HG03575 (cell line): Measurements from ENCODE around the gene CACNA1I.

Source experiments
- ATAC-seq: cut with Tn5 transposase; IDR thresholded peaks from one replicate; pipeline ENCODE4 v1.9.1; 2021; ENCODE audit not compliant: unreplicated experiment, insufficient number of reproducible peaks, low FRiP score; ENCODE audit errors: extremely low read depth

Gene CACNA1I

GRCh38 chr22:39592081-39593065, 21.8 kb downstream of the CACNA1I start:
- no peak for ATAC-seq

DNA sequence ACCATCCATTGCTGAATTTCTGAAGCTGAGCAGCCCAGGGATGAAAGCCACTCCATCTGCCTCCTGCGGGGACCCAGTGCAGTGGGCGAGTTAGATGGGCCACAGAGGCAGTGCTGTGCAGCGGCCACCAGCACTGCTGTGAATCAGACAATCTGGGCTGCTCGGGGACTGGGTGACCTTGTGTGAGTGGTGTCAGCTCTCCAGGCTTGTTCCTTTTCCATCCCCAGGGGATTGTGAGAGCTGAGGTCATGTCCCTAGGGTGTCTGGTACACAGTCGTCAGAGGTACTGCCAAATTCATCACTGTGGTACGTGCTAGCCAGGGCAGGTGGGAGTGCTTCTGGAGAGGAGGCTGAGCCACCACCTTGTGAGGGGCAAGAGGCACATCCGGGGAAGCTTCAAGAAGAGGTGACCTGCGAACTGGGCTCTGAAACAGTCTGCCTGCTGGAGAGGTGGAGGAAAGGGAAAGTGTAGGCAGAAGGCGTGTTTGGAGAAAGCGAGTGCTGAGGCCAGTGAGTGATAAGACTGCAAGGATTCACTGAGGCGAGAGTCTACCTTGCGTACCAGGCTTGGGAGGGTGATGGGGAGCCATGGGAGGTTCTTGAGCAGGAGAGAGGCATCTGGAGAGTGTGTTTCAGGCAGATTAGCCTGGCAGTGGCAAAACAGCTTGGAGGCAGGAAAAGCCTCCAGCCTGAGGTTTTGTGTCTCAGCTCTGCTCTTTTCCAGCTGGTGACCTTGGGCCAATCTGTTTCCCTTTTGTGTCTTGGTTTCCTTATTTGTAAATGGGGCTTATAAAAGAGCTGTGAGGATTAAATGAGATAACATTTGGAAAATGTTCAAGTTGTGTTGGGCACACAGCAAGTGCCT, 22.7 kb downstream of the CACNA1I start:
- ATAC-seq, result no peak

- ATAC-seq, result no peak
These were observed 23.4 kb downstream of the CACNA1I start for GRCh38 chr22:39593931-39594285.

DNA sequence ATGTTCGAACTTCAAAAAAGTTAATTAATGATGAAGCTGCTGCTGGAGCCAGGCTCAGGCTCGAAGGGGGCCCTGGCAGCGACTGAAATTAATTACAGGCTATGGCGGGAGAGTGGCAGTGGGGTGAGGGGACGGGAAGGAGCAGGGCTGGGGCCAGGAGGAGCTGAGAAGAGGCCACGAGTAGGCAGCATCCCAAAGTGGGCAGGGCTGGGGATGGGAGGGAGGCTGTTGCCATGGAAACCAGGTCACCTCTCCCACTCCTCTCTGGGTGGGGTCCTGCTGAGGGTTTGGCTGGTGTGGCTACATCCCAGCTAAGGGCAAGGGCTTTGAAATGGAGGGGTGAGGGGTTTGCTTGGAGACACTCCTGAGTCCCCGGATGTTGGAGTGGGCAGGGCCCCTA, 23.9 kb downstream of the CACNA1I start:
- no peak for ATAC-seq

DNA sequence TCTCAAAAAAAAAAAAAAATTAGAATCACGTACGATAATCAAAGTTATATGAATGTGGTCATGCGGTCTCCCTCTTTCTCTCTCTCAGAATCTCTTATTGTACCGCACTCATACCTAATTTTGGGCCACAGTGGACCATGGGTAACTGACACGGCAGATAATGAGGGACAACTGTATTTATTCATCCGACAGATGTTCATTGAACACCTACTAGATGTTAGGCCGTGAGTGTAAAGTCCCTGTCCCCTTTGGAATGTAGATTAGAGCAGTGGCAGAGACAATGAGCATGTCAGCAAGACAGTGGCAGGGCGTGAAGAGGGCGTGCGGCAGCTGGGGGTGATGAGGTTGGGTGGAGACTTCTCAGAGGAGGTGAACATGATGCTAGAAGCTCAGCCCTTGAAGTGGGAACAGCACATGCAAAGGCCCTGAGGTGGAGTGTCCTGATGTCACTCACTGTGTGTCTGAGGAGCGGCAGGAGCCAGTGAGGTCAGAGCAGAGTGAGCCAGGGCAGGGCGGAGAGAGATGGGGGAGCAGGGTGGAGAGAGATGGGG, 25.1 kb downstream of the CACNA1I start:
- ATAC-seq, result no peak

DNA sequence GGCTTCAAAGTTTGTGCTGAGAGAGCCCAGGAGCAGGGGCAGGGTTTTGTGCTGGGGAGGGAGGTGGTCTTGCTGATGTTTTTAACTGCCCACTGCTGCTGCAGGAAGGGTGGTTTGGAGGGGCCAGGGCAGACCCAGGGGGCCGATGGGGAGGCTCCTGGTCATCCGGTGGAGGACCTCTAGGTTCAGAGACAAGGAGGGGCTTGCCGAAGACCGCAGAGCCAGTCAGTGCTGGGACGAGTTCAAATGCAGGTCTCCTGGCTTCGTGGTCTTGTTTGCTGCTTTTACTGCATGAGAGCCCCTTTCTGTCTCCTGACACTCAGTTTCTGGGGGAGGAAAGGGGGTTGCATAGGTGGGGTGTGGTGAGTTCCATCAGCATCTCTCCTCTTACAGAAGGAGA, 26.0 kb downstream of the CACNA1I start:
- no peak for ATAC-seq

- no peak for ATAC-seq
These were observed 26.8 kb downstream of the CACNA1I start for GRCh38 chr22:39597236-39597869.

- no peak for ATAC-seq
These were observed 27.7 kb downstream of the CACNA1I start for GRCh38 chr22:39598017-39598965.

- no peak for ATAC-seq
These were observed 30.1 kb downstream of the CACNA1I start for GRCh38 chr22:39600491-39601179.

GRCh38 chr22:39601180-39601535, 30.6 kb downstream of the CACNA1I start:
- no peak for ATAC-seq

- no peak for ATAC-seq
These were observed 32.8 kb downstream of the CACNA1I start for GRCh38 chr22:39603345-39603744.

GRCh38 chr22:39610246-39610645, 39.7 kb downstream of the CACNA1I start:
- no peak for ATAC-seq

- no peak for ATAC-seq
These were observed 40.2 kb downstream of the CACNA1I start for GRCh38 chr22:39610766-39611165.

DNA sequence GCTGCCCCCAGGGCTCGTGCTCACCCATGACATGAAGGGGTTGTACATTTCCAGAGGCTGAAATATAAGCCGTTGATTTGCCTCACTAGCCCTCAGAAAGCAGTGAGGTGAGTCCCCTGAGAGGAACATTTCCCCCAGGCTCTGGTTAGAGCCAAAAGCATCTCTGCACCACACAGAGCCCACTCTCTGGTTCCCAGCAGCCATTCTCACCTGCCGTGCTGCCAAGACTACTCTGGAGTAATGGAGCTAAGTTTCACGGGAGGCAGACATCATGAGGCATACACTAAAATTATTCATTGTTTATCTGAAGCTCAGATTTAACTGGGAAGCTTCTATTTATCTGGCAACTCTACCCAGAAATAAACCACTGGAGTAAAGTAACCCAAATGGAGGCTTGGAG, 40.8 kb downstream of the CACNA1I start:
- ATAC-seq, result no peak

- ATAC-seq, result no peak
These were observed 42.4 kb downstream of the CACNA1I start for GRCh38 chr22:39612811-39613548.

DNA sequence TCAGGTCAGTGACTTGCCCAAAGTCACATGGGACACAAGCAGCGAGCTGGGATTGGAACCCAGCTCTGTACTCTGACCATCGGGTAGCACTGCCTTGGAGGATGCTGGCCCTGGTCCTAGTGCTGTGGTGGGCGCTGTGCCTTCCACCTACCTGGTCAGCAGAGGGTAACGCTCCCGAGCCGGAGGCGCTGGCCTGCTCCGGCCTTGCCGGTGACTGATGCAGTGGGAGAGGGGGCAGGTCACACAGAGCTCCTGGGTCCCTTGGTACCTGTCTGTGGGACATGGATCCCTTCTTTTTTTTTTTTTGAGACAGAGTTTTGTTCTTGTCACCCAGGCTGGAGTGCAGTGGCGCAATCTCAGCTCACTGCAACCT, 43.0 kb downstream of the CACNA1I start:
- ATAC-seq, result no peak

- no peak for ATAC-seq
These were observed 43.9 kb downstream of the CACNA1I start for GRCh38 chr22:39614442-39614841.
